K562 (cell line): ENCODE results near the gene MRPL2. TPM values are rescaled to one million over a fixed set of nuclear protein-coding genes. Genes with fewer than 3 reads are reported as not detected.

Source experiments
- ATAC-seq: fragments of 200-7000 bp; cut with Tn5 transposase; 3 replicates; pipeline ENCODE4 v1.9.1; 2020; ENCODE audit warnings: moderate library complexity
- BruUV-seq: library from RNA; stranded (reverse); fragments of 400-500 nt; replicated peaks from 2 replicates; lab custom pipeline; 2021; lab: Mats Ljungman, UMichigan
- CTCF ChIA-PET: fragments of 300-600 bp; formaldehyde crosslinking; extraction: SDS; loops from one replicate; lab custom pipeline; 2021; ENCODE audit warnings: low intra/inter-chr PET ratio; lab: Yijun Ruan, JAX
- POLR2A ChIA-PET: fragments of 300-600, 350-650 bp; sonication (Branson Sonifier 250); formaldehyde crosslinking; extraction: SDS; loops from one replicate; lab custom pipeline; 2021; ENCODE audit warnings: antibody characterized with exemption, inconsistent platforms; lab: Yijun Ruan, JAX
- DNase-seq, 4 experiments: peaks; one replicate each; pipeline versions ENCODE4 v3.0.0 to v3.0.0-alpha.2; 2011 to 2018; ENCODE audit warnings: low spot score in 3 of 4, mixed read lengths in 3 of 4; ENCODE audit errors: extremely low read depth in 1 of 4
- FAIRE-seq: peaks from 2 replicates; lab custom pipeline; 2011; peaks lifted over from hg19 to GRCh38; lab: Jason Lieb, UNC
- H2AFZ ChIP-seq: 2 replicates; pipeline ENCODE4 v1.6.0; 2011; ENCODE audit warnings: low read depth, low read length, control low read depth, inconsistent platforms
- H3K27ac ChIP-seq: fragments of 200-600 bp; 3 replicates; pipeline ENCODE4 v1.8.0; 2011; ENCODE audit warnings: low read depth, mild to moderate bottlenecking, control low read depth, inconsistent platforms, low read length, moderate library complexity, mixed read lengths; ENCODE audit errors: extremely low read depth
- H3K27me3 ChIP-seq, 2 experiments: fragments of 300-600 bp in 1 of 2; 2 replicates in 1 of 2; 3 replicates in 1 of 2; pipeline versions ENCODE4 v1.6.0 to v1.8.0; 2011; ENCODE audit warnings: inconsistent platforms in 2 of 2, low read length in 2 of 2, mild to moderate bottlenecking in 1 of 2, mixed read lengths in 1 of 2, moderate library complexity in 1 of 2; ENCODE audit not compliant: control insufficient read depth in 2 of 2, insufficient read depth in 2 of 2
- H3K36me3 ChIP-seq: fragments of 300-600 bp; 3 replicates; pipeline ENCODE4 v1.8.0; 2011; ENCODE audit warnings: mild to moderate bottlenecking, low read length, inconsistent platforms; ENCODE audit not compliant: control insufficient read depth, insufficient read depth
- H3K4me1 ChIP-seq, 2 experiments: fragments of 200-600 bp in 1 of 2; replicated peaks in 1 of 2; 2 replicates in 1 of 2; 3 replicates in 1 of 2; pipeline versions ENCODE4 v1.5.1 to v1.8.0; 2011; ENCODE audit warnings: inconsistent platforms in 2 of 2, low read length in 2 of 2, mild to moderate bottlenecking in 1 of 2, mixed read lengths in 1 of 2, moderate library complexity in 1 of 2; ENCODE audit not compliant: control insufficient read depth in 2 of 2, insufficient read depth in 2 of 2
- H3K4me2 ChIP-seq: 2 replicates; pipeline ENCODE4 v1.6.1; 2011; ENCODE audit warnings: low read length, control low read depth, inconsistent platforms, mixed read lengths; ENCODE audit not compliant: insufficient read depth
- H3K4me3 ChIP-seq: fragments of 200-600 bp; sonication (generic), shearing (Covaris generic); 2 replicates; pipeline ENCODE4 v1.5.1; 2016; ENCODE audit warnings: control low read depth, inconsistent platforms
- H3K79me2 ChIP-seq: fragments of 200-600 bp; 3 replicates; pipeline ENCODE4 v1.8.0; 2011; ENCODE audit warnings: low read length, inconsistent platforms; ENCODE audit not compliant: control insufficient read depth, insufficient read depth
- H3K9ac ChIP-seq, 2 experiments: 2 replicates each; pipeline versions ENCODE4 v1.6.0 to v1.6.1; 2011; ENCODE audit warnings: low read depth in 2 of 2, low read length in 2 of 2, control low read depth in 1 of 2, inconsistent platforms in 1 of 2, mild to moderate bottlenecking in 1 of 2, mixed read lengths in 1 of 2; ENCODE audit not compliant: insufficient read depth in 1 of 2
- H3K9me1 ChIP-seq: one replicate; pipeline ENCODE4 v1.6.0; 2011; ENCODE audit warnings: inconsistent platforms, mild to moderate bottlenecking, low read length, moderate library complexity; ENCODE audit not compliant: control insufficient read depth, insufficient read depth
- H3K9me3 ChIP-seq: replicated peaks from 2 replicates; pipeline ENCODE4 v1.5.1; 2011; ENCODE audit warnings: low read depth, low read length, inconsistent platforms; ENCODE audit not compliant: control insufficient read depth, insufficient read depth
- H4K20me1 ChIP-seq: replicated peaks from 2 replicates; pipeline ENCODE4 v1.6.1; 2011; ENCODE audit warnings: low read length, inconsistent platforms, mixed read lengths; ENCODE audit not compliant: control insufficient read depth, insufficient read depth
- ETV6 ChIP-seq, 3 experiments: fragments of 150-350 bp in 1 of 3; sonication (generic) in 1 of 3; formaldehyde crosslinking in 1 of 3; IDR thresholded peaks; 2 replicates each; pipeline versions ENCODE4 v1.6.1 to v1.8.0; 2014 to 2022; ENCODE audit warnings: borderline replicate concordance in 2 of 3, low read depth in 2 of 3, antibody characterized with exemption in 1 of 3, low read length in 1 of 3, mild to moderate bottlenecking in 1 of 3, missing genetic modification reagents in 1 of 3
- SPI1 ChIP-seq: IDR thresholded peaks from 2 replicates; pipeline ENCODE4 v1.6.1; 2011; ENCODE audit warnings: low read depth, low read length, control low read depth, borderline replicate concordance
- WGBS: fragments of 100-300 bp; shearing (Covaris generic); methylation state at CpG from one replicate; pipeline ENCODE4 v1.1.6; 2016; ENCODE audit warnings: low coverage, mixed read lengths; ENCODE audit not compliant: insufficient coverage; ENCODE audit errors: missing lambda C conversion rate; 5-methylcytosine and 5-hydroxymethylcytosine counted together
- in situ Hi-C: fragments of 300-500 bp; cut with MboI; formaldehyde crosslinking; loops from 4 replicates; pipeline ENCODE4 v1.15.0; 2018; ENCODE audit warnings: inconsistent platforms, mixed read lengths
- intact Hi-C: fragments of 100-400 bp; cut with micrococcal nuclease; formaldehyde crosslinking; loops from 2 replicates; pipeline ENCODE4 v1.14.2; 2022
- polyA plus RNA-seq, 8 experiments: library from polyadenylated mRNA; depleted of rRNA in 4 of 8; stranded (reverse) in 5 of 8; unstranded in 3 of 8; fragments of >200 nt; fragmentation: Nextera tagmentation in 2 of 8; fragmentation: Illumina TruSeq in 1 of 8; extraction: Ambion mirVana in 2 of 8; extraction: Trizol in 1 of 8; gene quantifications; 2 replicates each; pipeline versions ENCODE4 v1.2.1 to v1.2.3, GENCODE V29; 2011 to 2014; ENCODE audit warnings: inconsistent platforms in 1 of 8, missing spikeins in 1 of 8
- total RNA-seq, 7 experiments: library from RNA; depleted of rRNA in 6 of 7; stranded (reverse); fragments of >200 nt in 6 of 7; fragmentation: Illumina TruSeq in 2 of 7; extraction: Trizol in 2 of 7; gene quantifications; 2 replicates each; pipeline versions ENCODE4 v1.2.1 to v1.2.3, GENCODE V29; 2011 to 2021; ENCODE audit warnings: low replicate concordance in 1 of 7

The MRPL2 gene
- total and polyA plus RNA-seq, 9 of the 15 experiments (the other 6 are each of a cell fraction or from before 2014, with no cell fraction given): 63.1 to 262 (median 121) TPM

DNA sequence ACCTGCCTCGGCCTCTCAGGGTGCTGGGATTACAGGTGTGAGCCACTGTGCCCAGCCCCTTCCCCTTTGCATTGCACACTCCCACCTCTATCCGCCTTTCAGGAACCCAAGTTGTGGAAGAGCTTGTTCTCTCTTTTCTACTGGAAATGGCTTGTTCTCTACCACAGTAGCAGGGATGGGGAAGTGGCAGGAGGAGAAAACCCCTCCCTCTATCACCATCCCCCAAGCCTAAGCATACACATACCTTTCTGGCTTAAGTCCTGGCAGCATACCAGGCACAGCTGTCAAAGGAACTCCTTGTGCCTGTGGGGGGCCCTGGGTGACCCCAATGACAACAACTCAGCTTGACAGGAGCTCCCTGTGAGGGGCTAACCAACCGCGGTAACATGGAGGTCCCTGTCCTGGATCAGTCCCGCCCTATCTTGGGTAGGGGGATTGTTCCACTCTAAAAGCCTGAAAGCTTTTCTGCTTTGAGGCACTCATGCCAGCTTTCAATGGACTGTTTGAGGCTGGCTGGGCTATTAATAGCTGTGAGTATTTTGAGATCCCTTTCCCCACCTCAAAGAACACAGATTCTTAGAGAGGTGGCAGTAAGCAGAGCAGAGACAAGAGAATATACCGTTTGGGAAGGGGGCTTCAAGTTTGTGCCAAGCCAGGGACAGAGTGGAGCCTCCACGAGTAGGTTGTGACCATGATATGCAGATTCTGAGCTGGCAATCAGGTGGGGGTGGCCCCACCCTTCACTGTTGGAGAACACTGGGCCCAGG is 42.9 kb downstream of the MRPL2 start:
- no peak overlapping the region for H3K4me3 ChIP-seq
- TF ChIP-seq SPI1 (peak; percentile 17; the same call in 1 of the 2 replicates), ETV6 (IDR thresholded peaks at IDR 0.05; ENCODE audit: borderline replicate concordance in 1 of 2, low read depth in 2 of 2, low read length in 1 of 2) (no peak), ETV6 (CRISPR knock-in tag; IDR thresholded peaks at IDR 0.05; ENCODE audit: borderline replicate concordance) (no peak)
- TF ChIP-seq, all 486 proteins: peak for 1
- 81% methylated on average over 7 of the region's 7 CpGs for WGBS
- H3K4me1 ChIP-seq: peaks cover 42 to 53% of the 10 kb centered on the region in 2 experiments
- POLR2A ChIA-PET: interaction anchor here (0.6 to 3.9 kb wide), 6 partner anchors 18 to 255 kb away, joined by 3 to 19 read pairs (median 3); no protein-coding TSS in a partner anchor
- intact Hi-C loops (no loop called here), in situ Hi-C loops (no loop called here)
- H3K27ac ChIP-seq: peak overlapping the region; percentile 20; the same call in 1 of the 3 replicates
- no peak overlapping the region for H2AFZ ChIP-seq
- H3K4me2 ChIP-seq: peak overlapping the region; percentile 0; the same call in 1 of the 2 replicates
- DNase-seq (no peak), ATAC-seq (no peak), FAIRE-seq (no peak)
- peaks cover 67% of the 10 kb centered on the region for H3K36me3 ChIP-seq
- H3K9me3 ChIP-seq: no peaks in the 10 kb centered on the region
- H4K20me1 ChIP-seq: peaks cover 4% of the 10 kb centered on the region; the same call in 1 of the 2 replicates
- no TSS peak for BruUV-seq
- H3K9me1 ChIP-seq: no peaks in the 10 kb centered on the region
- H3K9ac ChIP-seq: peak overlapping the region; percentile 1 to 82; a peak in 3 of 4 replicates
- H3K79me2 ChIP-seq: peaks cover 56% of the 10 kb centered on the region
- H3K27me3 ChIP-seq: no peaks in the 10 kb centered on the region
- CTCF ChIA-PET: no interaction called here
